Hippocampal formation (tissue), 2 donors: Measurements from ENCODE around the gene LRRTM4.
"Not testable (repeated sequence)": the region's sequence is repeated elsewhere in the genome, so short reads cannot be mapped to it uniquely, and the experiment has no call there.

Source experiments
- DNase-seq, 2 donors: peaks; one replicate each; lab custom pipeline; 2025; lab: John Stamatoyannopoulos, UW

Gene LRRTM4

GRCh38 chr2:76745605-76746004 lies 776.6 kb downstream of the LRRTM4 start:
- DNase-seq, result no peak

DNA sequence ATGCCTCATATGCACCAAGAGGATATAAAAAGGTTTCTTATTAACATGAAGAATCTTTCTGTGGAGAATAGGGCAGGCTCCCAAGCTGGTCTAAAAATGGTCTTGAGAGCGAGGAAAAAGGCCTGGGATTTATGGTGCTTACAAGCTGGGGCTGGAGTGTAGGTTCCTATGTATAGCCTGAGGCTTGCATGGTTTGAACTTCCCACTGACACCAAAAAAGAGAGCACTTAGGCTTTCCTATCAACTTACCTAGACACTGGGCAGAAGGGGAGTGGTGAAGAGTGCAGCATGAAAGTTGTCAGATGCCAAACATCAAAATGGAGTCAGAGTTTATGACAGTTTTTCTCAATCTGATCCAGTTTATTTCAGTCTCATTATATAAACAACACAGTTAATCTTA lies 784.6 kb downstream of the LRRTM4 start:
- DNase-seq, result no peak

GRCh38 chr2:76733736-76734135 lies 788.4 kb downstream of the LRRTM4 start:
- no peak for DNase-seq

DNA sequence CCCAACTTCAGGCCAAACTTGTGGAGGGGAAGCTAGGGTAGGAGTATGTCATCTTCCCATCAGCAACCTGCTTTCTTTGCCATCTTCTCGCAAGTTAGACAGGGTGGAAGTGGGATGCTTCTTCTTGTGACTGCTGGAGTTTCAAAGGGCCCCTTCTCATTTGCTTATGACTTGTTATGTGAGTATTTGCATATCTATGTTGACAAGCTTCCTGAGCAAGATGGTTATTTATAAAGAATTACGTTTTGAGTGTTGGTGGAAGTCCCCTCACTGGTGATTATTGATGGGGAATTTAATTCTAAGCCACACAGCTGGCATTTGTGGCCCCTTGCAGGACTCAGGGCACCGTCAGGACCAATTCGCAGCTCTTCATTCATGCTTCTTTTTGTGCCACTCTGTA lies 791.0 kb downstream of the LRRTM4 start:
- no peak for DNase-seq

GRCh38 chr2:76730021-76730420 lies 792.2 kb downstream of the LRRTM4 start:
- DNase-seq, result no peak

DNA sequence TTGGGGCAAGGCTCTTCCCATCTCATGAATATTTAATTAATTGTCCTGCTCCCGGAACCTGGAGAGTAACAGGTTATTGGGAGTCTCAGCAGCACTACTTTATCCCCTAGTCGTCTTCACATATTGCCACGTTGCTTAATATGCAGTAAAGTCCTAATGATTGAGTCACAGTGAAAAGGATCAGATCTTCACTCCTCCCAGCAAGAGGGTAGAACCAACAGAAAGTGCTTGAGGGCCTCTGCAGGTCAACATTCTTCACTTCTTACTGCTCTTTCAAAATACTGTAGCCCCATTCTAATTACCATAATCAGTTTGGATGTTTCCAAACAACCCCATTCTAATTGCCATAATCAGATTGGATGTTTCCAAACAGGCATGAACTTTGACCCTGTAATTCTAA lies 801.0 kb downstream of the LRRTM4 start:
- no peak for DNase-seq

DNA sequence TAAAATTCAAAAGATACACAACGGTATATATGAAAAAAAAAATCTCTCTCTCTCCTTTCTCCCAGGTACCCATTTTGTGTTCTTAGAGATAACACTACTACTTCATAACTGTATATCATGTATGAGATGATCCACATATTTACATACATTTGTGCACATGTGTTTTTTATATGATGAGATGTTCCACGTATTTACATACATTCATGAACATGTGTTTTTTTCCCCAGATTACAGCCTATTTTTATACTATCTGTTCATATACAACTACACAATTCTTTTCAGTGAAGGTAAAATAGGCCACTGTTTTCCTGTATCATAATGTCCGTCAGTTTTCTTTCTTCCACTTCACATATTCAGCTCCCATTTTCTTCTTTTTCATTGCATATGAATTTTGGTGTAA lies 808.9 kb downstream of the LRRTM4 start:
- no peak for DNase-seq

- no peak for DNase-seq
These were observed 810.7 kb downstream of the LRRTM4 start for GRCh38 chr2:76711490-76711889.

DNA sequence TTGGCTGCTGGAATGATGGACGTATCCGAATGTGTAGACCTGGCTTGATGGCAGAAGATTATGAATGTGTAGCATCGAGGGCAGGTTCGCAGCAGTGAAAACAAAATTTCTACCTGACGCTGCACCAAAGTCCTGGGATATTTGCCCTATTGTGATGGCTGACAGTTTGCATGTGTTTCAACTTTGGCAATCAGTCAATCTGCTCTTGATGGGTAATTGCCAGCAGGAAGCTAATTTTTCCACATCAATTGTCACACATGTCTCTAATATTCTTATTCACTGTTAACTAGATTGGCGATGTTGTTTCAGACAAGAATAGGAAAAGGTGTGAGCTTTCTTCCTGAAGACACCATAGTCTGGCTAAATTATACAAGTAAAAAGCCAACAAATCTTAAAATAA lies 821.3 kb downstream of the LRRTM4 start:
- DNase-seq, result no peak

DNA sequence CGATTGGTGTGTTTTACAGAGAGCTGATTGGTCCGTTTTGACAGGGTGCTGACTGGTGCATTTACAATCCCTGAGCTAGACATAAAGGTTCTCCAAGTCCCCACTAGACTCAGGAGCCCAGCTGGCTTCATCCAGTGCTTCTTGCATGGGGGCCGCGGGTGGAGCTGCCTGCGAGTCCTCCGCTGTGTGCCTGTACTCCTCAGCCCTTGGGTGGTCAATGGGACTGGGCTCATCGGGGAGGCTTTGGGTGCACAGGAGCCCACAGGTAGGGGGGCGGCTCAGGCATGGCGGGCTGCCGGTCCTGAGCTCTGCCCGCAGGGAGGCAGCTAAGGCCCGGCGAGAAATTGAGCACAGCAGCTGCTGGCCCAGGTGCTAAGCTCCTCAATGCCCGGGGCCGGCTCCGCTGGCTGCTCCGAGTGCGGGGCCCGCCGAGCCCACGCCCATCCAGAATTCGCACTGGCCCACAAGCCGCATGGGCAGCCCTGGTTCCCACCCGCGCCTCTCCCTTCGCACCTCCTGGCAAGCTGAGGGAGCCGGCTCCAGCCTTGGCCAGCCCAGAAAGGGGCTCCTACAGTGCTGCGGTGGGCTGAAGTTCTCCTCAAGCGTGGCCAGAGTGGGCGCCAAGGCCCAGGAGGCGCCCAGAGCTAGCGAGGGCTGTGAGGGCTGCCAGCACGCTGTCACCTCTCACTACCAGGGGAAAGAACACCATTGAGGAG lies 824.0 kb downstream of the LRRTM4 start:
- not testable (repeated sequence) for DNase-seq
